ENCODE measurements around the gene CPNE8.

DNA sequence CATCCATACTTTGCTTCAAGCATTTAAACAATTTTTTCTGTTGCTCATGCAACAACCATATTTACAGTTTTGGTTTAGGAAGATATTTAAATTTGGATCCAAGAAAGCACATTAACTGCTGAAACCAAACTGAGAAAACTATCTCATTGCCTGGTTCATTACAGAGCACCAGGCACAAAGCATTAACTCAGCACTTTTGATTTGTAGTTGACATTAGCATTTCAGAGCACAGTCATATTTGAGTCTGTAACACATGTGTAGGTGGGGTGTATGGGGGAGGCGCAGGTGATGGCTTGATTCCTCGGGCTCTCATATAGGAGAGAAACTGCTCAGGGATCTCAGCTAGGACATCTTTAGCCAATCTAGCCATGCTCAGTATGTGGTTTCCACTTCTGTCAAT, 251.7 kb downstream of the CPNE8 start:
- TF ChIP-seq TAF1 (IDR thresholded peaks at IDR 0.05; ENCODE audit: borderline replicate concordance, insufficient read depth, low read length): no peak
- TF ChIP-seq SIN3A (IDR thresholded peaks at IDR 0.05; ENCODE audit: borderline replicate concordance, insufficient read depth, low read length): no peak
- TF ChIP-seq, protein P1, sequence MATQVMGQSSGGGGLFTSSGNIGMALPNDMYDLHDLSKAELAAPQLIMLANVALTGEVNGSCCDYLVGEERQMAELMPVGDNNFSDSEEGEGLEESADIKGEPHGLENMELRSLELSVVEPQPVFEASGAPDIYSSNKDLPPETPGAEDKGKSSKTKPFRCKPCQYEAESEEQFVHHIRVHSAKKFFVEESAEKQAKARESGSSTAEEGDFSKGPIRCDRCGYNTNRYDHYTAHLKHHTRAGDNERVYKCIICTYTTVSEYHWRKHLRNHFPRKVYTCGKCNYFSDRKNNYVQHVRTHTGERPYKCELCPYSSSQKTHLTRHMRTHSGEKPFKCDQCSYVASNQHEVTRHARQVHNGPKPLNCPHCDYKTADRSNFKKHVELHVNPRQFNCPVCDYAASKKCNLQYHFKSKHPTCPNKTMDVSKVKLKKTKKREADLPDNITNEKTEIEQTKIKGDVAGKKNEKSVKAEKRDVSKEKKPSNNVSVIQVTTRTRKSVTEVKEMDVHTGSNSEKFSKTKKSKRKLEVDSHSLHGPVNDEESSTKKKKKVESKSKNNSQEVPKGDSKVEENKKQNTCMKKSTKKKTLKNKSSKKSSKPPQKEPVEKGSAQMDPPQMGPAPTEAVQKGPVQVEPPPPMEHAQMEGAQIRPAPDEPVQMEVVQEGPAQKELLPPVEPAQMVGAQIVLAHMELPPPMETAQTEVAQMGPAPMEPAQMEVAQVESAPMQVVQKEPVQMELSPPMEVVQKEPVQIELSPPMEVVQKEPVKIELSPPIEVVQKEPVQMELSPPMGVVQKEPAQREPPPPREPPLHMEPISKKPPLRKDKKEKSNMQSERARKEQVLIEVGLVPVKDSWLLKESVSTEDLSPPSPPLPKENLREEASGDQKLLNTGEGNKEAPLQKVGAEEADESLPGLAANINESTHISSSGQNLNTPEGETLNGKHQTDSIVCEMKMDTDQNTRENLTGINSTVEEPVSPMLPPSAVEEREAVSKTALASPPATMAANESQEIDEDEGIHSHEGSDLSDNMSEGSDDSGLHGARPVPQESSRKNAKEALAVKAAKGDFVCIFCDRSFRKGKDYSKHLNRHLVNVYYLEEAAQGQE (IDR thresholded peaks at IDR 0.05; ENCODE audit: insufficient read depth in 1 of 2, low read depth in 2 of 2, low read length in 2 of 2): no peak
- TF ChIP-seq POLR2AphosphoS5 (IDR thresholded peaks at IDR 0.05; ENCODE audit: low read depth, low read length): no peak

All from PFSK-1 (cell line).